CD8-positive, alpha-beta memory T cell (primary cell): Measurements from ENCODE around the gene ZNF579. TPM values are rescaled to one million over a fixed set of nuclear protein-coding genes. Genes with fewer than 3 reads are reported as not detected.

Experiments used
- polyA plus RNA-seq: library from polyadenylated mRNA; unstranded; fragments of 300-500 nt; fragmentation: Illumina TruSeq; gene quantifications from one replicate; pipeline ENCODE4 v1.2.3, GENCODE V29; 2021
- total RNA-seq, 2 experiments: library from RNA; stranded (reverse); gene quantifications; one replicate each; pipeline ENCODE4 v1.2.3, GENCODE V29; 2021

ZNF579 gene
- total and polyA plus RNA-seq, 3 experiments from 2014 or later, result 0.35 to 6.6 (median 6.0) TPM

Other genes starting within 250 kb of the ZNF579 start
- 10 to 100 TPM; 14.6 to 15.0 TPM for gene KMT5C, start 241.0 kb downstream of the ZNF579 start, total RNA-seq
- gene KMT5C, start 241.0 kb downstream of the ZNF579 start, polyA plus RNA-seq, result 1.6 TPM
- gene COX6B2, start 226.1 kb downstream of the ZNF579 start, total RNA-seq, result not detected
- gene COX6B2, start 226.1 kb downstream of the ZNF579 start, polyA plus RNA-seq, result not detected
- gene GARIN5B, start 217.6 kb downstream of the ZNF579 start, total RNA-seq, result not detected
- not detected for gene GARIN5B, start 217.6 kb downstream of the ZNF579 start, polyA plus RNA-seq
- under 1 TPM; 0.27 to 0.37 TPM for gene IL11, start 210.4 kb downstream of the ZNF579 start, total RNA-seq
- not detected for gene IL11, start 210.4 kb downstream of the ZNF579 start, polyA plus RNA-seq
- not detected for gene TMEM190, start 204.0 kb downstream of the ZNF579 start, total RNA-seq
- not detected for gene TMEM190, start 204.0 kb downstream of the ZNF579 start, polyA plus RNA-seq
- gene TMEM238, start 196.6 kb downstream of the ZNF579 start, total RNA-seq, result 10 to 100 TPM; 13.3 to 14.1 TPM
- 1.9 TPM for gene TMEM238, start 196.6 kb downstream of the ZNF579 start, polyA plus RNA-seq
- gene RPL28, start 194.9 kb downstream of the ZNF579 start, total RNA-seq, result 1,000 to 10,000 TPM; 2,376 to 2,381 TPM
- 615 TPM for gene RPL28, start 194.9 kb downstream of the ZNF579 start, polyA plus RNA-seq
- 100 to 1,000 TPM; 263 to 291 TPM for gene UBE2S, start 173.1 kb downstream of the ZNF579 start, total RNA-seq
- gene UBE2S, start 173.1 kb downstream of the ZNF579 start, polyA plus RNA-seq, result 42.5 TPM
- not detected for gene SHISA7, start 137.5 kb downstream of the ZNF579 start, total RNA-seq
- gene SHISA7, start 137.5 kb downstream of the ZNF579 start, polyA plus RNA-seq, result not detected
- gene ISOC2, start 119.2 kb downstream of the ZNF579 start, total RNA-seq, result 10 to 100 TPM; 33.7 to 38.8 TPM
- 32.0 TPM for gene ISOC2, start 119.2 kb downstream of the ZNF579 start, polyA plus RNA-seq
- gene C19orf85, start 116.1 kb downstream of the ZNF579 start, total RNA-seq, result not detected
- not detected for gene C19orf85, start 116.1 kb downstream of the ZNF579 start, polyA plus RNA-seq
- 1 to 10 TPM; 8.3 to 8.7 TPM for gene ZNF628, start 104.2 kb downstream of the ZNF579 start, total RNA-seq
- gene ZNF628, start 104.2 kb downstream of the ZNF579 start, polyA plus RNA-seq, result 0.36 TPM
- 10 to 100 TPM; 27.5 to 28.4 TPM for gene NAT14, start 95.7 kb downstream of the ZNF579 start, total RNA-seq
- gene NAT14, start 95.7 kb downstream of the ZNF579 start, polyA plus RNA-seq, result 7.0 TPM
- 1 to 10 TPM in 1 of 2 experiments, under 1 TPM in 1; 0.35 to 1.2 TPM for gene SSC5D, start 92.4 kb downstream of the ZNF579 start, total RNA-seq
- gene SSC5D, start 92.4 kb downstream of the ZNF579 start, polyA plus RNA-seq, result not detected
- gene SBK2, start 43.7 kb downstream of the ZNF579 start, total RNA-seq, result not detected
- gene SBK2, start 43.7 kb downstream of the ZNF579 start, polyA plus RNA-seq, result not detected
- not detected for gene SBK3, start 35.3 kb downstream of the ZNF579 start, total RNA-seq
- gene SBK3, start 35.3 kb downstream of the ZNF579 start, polyA plus RNA-seq, result not detected
- gene FIZ1, start 18.7 kb upstream of the ZNF579 start, total RNA-seq, result 10 to 100 TPM; 23.9 to 25.8 TPM
- 4.6 TPM for gene FIZ1, start 18.7 kb upstream of the ZNF579 start, polyA plus RNA-seq
- gene ZNF524, start 19.4 kb upstream of the ZNF579 start, total RNA-seq, result 10 to 100 TPM; 13.9 to 15.8 TPM
- 35.9 TPM for gene ZNF524, start 19.4 kb upstream of the ZNF579 start, polyA plus RNA-seq
- gene ZNF865, start 24.8 kb upstream of the ZNF579 start, total RNA-seq, result 10 to 100 TPM; 12.7 to 15.3 TPM
- 0.21 TPM for gene ZNF865, start 24.8 kb upstream of the ZNF579 start, polyA plus RNA-seq
- 1 to 10 TPM; 2.6 to 2.9 TPM for gene ZNF784, start 43.7 kb upstream of the ZNF579 start, total RNA-seq
- gene ZNF784, start 43.7 kb upstream of the ZNF579 start, polyA plus RNA-seq, result 1.0 TPM
- gene ZNF580, start 60.2 kb upstream of the ZNF579 start, total RNA-seq, result 10 to 100 TPM; 39.6 to 41.3 TPM
- 15.2 TPM for gene ZNF580, start 60.2 kb upstream of the ZNF579 start, polyA plus RNA-seq
- 10 to 100 TPM; 32.8 to 34.4 TPM for gene ZNF581, start 62.8 kb upstream of the ZNF579 start, total RNA-seq
- gene ZNF581, start 62.8 kb upstream of the ZNF579 start, polyA plus RNA-seq, result 23.4 TPM
- gene CCDC106, start 67.4 kb upstream of the ZNF579 start, total RNA-seq, result 1 to 10 TPM; 2.0 to 2.2 TPM
- gene CCDC106, start 67.4 kb upstream of the ZNF579 start, polyA plus RNA-seq, result 0.54 TPM
- gene U2AF2, start 74.2 kb upstream of the ZNF579 start, total RNA-seq, result 100 to 1,000 TPM; 374 to 386 TPM
- 9.5 TPM for gene U2AF2, start 74.2 kb upstream of the ZNF579 start, polyA plus RNA-seq
- 10 to 100 TPM; 39.0 to 40.2 TPM for gene EPN1, start 94.4 kb upstream of the ZNF579 start, total RNA-seq
- gene EPN1, start 94.4 kb upstream of the ZNF579 start, polyA plus RNA-seq, result 20.2 TPM
- not detected for gene NLRP9, start 157.6 kb upstream of the ZNF579 start, total RNA-seq
- gene NLRP9, start 157.6 kb upstream of the ZNF579 start, polyA plus RNA-seq, result not detected
- gene RFPL4A, start 178.2 kb upstream of the ZNF579 start, total RNA-seq, result not detected
- not detected for gene RFPL4A, start 178.2 kb upstream of the ZNF579 start, polyA plus RNA-seq
- gene RFPL4AL1, start 188.3 kb upstream of the ZNF579 start, total RNA-seq, result not detected
- gene RFPL4AL1, start 188.3 kb upstream of the ZNF579 start, polyA plus RNA-seq, result not detected